Epithelial cell of proximal tubule (primary cell): ENCODE data around the gene STOX2. TPM values are rescaled to one million over a fixed set of nuclear protein-coding genes. Genes with fewer than 3 reads are reported as not detected.

Experiments
- DNase-seq: peaks from one replicate; pipeline ENCODE4 v3.0.0-alpha.2; 2011; ENCODE audit warnings: low read depth
- H3K4me3 ChIP-seq: 2 replicates; pipeline ENCODE4 v1.5.1; 2011; ENCODE audit warnings: low read depth, mild to moderate bottlenecking, low read length
- total RNA-seq: library from RNA; depleted of rRNA; stranded (reverse); fragments of >200 nt; gene quantifications from 2 replicates; pipeline ENCODE4 v1.2.3, GENCODE V29; 2015
- TF ChIP-seq, protein P1 (sequence below): conservative IDR thresholded peaks from 2 replicates; pipeline ENCODE4 v1.5.1; 2012; ENCODE audit warnings: low read depth, mild to moderate bottlenecking, low read length

STOX2 gene, protein sequence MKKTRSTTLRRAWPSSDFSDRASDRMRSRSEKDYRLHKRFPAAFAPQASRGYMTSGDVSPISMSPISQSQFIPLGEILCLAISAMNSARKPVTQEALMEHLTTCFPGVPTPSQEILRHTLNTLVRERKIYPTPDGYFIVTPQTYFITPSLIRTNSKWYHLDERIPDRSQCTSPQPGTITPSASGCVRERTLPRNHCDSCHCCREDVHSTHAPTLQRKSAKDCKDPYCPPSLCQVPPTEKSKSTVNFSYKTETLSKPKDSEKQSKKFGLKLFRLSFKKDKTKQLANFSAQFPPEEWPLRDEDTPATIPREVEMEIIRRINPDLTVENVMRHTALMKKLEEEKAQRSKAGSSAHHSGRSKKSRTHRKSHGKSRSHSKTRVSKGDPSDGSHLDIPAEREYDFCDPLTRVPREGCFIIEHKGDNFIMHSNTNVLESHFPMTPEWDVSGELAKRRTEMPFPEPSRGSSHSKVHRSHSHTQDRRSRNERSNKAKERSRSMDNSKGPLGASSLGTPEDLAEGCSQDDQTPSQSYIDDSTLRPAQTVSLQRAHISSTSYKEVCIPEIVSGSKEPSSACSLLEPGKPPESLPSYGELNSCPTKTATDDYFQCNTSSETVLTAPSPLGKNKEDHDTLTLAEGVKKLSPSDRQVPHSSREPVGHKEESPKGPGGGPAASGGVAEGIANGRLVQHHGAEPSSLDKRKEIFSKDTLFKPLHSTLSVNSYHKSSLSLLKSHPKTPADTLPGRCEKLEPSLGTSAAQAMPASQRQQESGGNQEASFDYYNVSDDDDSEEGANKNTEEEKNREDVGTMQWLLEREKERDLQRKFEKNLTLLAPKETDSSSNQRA (N-terminal part only)
- 2.3 and 4.3 TPM in 2 replicates for total RNA-seq

DNA sequence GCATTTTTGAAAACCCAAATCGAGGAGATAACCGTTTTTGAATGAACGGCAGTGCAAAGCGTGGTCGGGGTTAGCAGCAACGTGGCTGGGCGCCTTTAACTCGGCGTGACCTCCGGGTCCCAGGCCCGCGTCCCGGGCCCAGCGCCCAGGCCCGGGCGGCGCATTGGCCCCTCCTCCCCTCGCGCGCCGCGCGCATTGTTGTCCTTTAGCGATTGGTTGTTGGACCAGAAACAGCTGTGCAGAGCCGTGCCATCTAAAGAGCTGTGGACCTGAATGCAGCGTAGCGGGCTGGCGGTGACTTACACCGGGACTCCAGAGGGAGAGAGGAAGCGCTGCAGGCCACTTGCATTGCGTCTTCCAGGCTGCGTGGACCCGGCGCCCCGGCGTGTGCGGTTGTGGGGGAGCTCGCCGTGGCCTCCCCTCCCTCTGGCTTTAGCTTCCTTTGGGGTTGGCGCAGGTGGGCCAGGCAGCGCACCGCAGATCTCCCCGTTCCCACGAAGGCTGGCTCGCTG is at the start of gene STOX2:
TSS of gene STOX2 (plus strand) at position 227 of the 512 bp plus-strand sequence. CDS start 1,484 bp downstream, outside the sequence.
- TF ChIP-seq, protein P1, sequence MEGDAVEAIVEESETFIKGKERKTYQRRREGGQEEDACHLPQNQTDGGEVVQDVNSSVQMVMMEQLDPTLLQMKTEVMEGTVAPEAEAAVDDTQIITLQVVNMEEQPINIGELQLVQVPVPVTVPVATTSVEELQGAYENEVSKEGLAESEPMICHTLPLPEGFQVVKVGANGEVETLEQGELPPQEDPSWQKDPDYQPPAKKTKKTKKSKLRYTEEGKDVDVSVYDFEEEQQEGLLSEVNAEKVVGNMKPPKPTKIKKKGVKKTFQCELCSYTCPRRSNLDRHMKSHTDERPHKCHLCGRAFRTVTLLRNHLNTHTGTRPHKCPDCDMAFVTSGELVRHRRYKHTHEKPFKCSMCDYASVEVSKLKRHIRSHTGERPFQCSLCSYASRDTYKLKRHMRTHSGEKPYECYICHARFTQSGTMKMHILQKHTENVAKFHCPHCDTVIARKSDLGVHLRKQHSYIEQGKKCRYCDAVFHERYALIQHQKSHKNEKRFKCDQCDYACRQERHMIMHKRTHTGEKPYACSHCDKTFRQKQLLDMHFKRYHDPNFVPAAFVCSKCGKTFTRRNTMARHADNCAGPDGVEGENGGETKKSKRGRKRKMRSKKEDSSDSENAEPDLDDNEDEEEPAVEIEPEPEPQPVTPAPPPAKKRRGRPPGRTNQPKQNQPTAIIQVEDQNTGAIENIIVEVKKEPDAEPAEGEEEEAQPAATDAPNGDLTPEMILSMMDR = no peak
- DNase-seq = peak; percentile 22
- H3K4me3 ChIP-seq = peak within 1 kb of the TSS; percentile 67

DNA sequence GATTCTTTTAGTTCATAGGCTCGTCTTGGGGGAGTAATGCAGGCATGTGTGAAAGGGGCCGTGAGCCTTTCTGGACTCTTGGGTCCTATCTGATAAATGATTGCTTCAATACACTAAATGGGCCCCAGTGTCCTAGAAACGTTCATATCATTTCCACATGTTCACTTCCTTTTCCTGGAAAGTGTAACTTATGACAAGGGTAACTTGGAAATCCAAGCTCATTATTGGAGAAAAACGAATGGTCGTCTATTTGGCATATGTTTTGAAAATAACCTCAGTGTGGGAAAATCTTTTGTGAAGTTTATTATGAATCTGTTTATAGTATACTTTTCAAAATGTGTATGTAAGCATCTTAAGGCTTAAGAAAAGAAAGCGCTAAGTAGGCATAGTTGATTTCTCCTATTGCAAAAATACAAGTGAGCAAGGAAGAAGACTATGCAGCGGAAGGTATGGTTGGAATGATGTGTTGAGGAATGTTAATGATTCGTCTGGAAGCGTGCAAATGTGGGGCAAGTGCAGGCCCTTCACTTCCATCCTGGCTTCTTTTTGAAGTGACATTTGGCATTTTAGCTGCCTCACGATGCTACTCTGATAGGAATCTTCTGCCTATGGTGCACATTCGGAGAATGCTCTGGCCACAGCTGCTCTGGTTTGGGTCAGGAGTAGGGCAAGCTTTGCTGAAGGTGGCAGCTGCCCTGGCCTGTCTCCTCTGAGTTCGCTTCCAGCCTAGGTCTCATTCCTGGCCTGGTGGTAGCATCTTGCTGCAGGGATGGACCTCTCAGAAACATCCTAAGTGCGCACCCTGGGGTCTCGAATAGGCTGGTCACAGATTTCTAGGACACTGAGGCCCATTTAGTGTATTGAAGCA is 49.5 kb upstream of the STOX2 start:
- H3K4me3 ChIP-seq = no peak overlapping the region
- DNase-seq = no peak
- TF ChIP-seq, protein P1 = no peak

DNA sequence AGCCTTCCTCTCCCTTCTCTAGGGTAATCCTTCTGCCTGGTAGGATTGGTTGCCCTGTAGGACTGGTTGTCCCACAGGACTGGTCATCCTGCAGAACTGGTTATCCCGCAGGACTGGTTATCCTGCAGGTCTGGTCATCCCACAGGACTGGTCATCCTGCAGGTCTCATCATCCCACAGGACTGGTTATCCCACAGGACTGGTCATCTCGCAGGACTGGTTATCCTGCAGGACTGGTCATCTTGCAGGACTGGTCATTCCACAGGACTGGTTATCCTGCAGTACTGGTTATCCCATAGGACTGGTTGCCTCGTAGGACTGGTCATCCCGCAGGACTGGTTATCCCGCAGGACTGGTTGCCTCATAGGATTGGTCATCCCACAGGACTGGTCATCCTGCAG is 48.1 kb upstream of the STOX2 start:
- TF ChIP-seq, protein P1 = no peak
- DNase-seq = no peak

GRCh38 chr4:183858011-183858615 is 47.0 kb upstream of the STOX2 start:
- TF ChIP-seq, protein P1 = no peak

More for the DNA sequence above, 48.1 kb upstream of the STOX2 start:
- H3K4me3 ChIP-seq = no peak overlapping the region

GRCh38 chr4:183860119-183860518 is 45.0 kb upstream of the STOX2 start:
- H3K4me3 ChIP-seq = no peak overlapping the region
- no peak for DNase-seq
- TF ChIP-seq, protein P1 = no peak

More at GRCh38 chr4:183858011-183858615, 47.0 kb upstream of the STOX2 start:
- DNase-seq = no peak
- no peak overlapping the region for H3K4me3 ChIP-seq

GRCh38 chr4:183860731-183861130 is 44.4 kb upstream of the STOX2 start:
- no peak for DNase-seq
- TF ChIP-seq, protein P1 = no peak
- no peak overlapping the region for H3K4me3 ChIP-seq
